NCI-H2196 (cell line): ENCODE results near the gene SSR1.

Experiments used
- DNase-seq: peaks from one replicate; lab custom pipeline; 2025; ENCODE audit not compliant: unreplicated experiment; lab: John Stamatoyannopoulos, UW

The SSR1 gene

DNA sequence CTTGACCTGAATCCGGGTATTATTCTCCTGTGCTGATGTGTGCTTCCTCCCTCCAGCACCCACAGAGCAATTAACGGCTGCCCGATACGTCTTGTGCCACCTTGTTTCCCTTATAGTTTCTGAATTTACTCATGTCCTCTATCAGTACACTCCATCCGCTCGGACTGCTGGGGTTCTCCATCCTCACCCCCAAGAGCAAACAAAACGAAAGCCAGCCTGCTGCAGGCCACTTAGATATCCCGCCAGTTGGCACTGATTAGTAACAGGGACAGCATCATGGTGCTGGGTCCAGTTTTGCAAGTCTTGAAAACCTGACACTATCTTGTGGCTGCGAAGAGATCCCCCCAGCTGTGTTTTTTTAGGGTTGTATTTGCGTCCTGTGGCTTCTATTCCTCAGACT lies 71.8 kb downstream of the SSR1 start:
- DNase-seq: no peak

DNA sequence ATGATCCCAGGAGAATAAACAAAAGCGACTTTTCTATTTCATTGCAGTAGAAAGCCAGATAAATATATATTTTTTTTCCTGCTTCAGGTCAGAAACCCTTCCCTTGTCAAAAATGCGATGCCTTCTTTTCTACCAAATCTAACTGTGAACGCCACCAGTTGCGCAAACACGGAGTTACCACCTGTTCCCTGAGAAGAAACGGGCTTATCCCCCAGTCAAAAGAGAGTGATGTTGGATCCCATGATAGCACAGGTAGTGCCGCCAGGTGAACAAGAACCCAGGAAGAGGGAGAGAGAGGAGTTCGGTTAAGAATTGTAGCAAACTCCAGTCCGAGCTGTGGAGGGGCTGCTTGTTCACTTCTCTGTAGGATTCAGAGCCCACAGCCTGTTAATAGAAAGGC lies 72.6 kb downstream of the SSR1 start:
- DNase-seq: no peak

DNA sequence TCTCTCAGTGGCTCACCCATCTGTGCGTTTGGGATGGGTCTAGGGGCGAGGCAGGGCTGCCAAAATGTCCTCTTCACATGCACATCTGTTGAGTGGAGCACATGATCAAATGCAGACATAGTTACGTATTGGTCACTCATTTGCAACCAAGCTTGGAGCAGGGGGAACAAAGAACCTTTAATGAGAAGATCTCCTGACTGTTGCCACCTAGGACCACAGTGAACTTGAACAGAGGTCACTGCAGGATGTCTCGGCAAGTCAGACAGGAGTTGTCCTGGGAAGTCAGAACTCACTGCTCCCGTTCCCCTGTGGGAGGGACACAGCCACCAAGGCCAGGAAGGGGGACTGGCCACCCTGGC lies 73.4 kb downstream of the SSR1 start:
- no peak for DNase-seq

DNA sequence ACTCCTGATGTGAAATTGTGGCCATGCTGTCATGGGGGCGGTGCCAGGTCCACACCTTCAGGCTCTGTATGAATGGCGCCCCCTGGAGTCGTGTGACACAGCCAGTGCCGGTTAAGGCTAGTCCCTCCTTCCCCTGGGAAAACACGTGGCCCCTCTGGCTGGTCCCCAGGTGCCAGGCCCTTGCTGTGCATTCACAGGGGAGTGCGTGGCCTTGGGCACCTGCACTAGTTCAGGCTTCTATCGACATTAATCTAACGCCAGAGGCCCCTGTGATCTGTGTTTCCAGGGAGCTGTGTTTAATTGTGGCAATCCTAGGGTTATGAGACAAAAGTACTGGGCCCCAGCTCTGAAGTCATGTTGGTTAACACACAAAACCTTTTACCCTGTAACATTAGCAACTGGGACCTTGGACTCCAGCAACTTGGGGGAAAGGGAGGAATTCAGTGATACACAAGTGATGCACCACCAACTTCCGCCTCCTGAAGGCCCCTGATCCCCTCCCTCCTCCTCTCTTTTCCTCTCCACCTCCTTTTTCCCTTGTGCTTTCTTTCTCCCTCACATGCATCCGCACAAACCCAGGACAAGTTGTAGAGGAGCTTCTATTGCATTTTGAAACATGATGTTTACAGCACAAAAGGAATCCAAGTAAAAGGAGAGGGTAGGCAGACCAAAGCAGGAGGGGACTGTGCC lies 74.0 kb downstream of the SSR1 start:
- peak; percentile 93 for DNase-seq

DNA sequence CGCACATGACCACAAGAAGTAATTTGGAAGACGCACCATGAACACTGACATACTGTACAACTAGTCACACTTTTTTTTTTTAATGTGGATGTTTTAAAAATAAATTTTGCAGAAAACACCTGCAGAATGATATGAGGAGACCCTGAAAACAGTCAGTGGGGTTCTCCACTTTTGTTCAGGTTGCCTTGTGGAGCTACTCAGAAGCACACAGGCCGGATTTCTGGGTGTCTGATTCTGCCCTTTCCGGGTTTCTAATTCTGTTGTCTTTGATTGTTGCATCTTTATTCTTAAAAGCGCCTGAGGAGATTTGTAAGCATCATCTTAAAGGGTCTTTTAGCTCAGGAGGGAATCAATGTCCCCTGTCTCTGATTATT lies 74.5 kb downstream of the SSR1 start:
- DNase-seq: no peak

DNA sequence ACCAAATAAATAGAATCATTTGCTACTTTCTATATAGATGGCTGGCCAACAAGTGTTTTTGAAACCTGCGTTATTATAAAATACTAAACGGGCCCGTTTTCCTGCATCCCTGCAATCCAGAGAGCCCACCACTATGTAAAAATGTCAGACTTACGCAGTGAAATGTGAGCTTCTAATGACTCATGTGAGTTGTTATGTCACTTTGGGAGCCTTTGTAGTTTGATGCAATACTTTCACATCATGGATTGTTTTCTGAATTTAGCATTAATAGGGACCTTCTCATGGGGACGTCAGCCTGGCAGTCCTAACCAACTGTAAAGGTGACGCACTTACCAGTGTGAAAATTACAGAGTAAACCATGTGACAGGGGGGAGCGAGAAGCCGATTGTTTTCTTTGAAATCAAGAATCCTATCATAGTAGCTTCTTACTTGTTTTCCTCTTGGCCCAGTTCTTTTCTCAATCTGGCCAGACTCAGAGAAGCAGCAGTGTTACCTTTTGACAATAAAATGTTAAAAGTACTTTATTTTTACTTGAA lies 75.3 kb downstream of the SSR1 start:
- no peak for DNase-seq

DNA sequence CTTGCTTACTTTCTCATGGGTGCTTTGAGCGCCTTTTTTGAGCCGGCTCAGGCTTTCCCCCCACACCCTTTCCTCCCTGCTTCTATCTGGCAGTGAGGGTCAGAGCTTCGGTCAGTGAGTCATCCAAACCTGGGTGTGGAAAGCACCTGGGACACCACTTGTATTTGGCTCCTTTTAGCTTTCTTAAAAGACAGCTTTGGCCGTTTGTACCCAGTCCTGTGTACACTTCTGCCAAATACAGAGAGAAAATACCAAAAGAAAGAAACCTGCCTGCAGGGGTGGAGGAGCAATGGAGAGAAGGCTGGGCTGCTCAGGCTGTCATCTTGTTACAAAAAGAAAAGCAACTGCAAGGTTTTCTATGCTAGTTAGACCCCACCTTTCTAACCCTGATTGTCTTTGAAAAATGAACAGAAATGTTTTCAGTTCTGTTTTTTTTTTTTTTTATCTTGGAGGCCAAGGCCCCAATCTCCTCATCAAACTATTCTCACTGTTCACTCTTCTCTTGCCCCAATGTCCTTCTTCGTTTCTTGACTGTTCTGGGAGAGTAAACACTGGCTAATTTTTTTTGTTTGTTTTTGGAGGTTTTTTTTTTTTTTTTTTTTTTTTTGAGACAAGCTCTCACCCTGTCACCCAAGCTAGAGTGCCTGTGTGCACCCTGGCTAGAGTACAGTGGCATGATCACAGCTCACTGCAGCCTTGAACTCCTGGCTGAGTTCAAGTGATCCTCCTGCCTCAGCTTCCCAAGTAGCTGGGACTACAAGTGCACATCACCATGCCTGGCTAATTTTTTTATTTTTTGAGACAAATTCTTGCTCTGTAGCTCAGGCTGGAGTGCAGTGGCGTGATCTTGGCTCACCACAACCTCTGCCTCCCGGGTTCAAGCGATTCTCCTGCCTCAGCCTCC lies 76.4 kb downstream of the SSR1 start:
- peak; percentile 36 for DNase-seq

DNA sequence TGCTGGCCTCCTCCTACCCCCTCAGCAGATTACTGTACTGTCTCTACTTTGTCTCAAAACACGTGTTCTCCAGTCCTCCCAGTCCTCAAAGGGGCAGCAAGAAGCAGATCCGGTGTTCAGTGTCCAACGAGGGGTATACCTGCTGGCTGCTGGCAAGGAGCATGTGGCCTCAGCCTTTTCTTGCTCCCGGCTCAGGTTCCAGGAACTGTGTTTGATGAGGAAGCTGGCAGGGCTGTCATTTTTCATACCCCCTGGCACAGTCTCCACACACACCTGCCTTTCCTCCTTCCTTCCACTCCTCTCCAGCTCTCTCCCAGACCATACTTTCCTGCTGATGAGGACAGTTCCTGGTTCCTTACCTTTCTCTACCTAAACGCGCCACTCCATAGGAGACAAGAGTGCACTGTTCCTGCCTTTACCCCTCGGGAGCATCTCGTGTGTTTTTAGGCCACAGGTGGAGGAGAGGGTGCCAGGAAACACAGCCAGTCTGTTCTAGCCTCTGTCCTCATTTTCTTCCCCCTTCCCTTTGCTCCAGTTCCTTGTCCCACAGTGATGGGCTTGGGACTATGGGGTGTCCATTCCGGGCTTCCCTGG lies 77.2 kb downstream of the SSR1 start:
- DNase-seq: peak; percentile 78

DNA sequence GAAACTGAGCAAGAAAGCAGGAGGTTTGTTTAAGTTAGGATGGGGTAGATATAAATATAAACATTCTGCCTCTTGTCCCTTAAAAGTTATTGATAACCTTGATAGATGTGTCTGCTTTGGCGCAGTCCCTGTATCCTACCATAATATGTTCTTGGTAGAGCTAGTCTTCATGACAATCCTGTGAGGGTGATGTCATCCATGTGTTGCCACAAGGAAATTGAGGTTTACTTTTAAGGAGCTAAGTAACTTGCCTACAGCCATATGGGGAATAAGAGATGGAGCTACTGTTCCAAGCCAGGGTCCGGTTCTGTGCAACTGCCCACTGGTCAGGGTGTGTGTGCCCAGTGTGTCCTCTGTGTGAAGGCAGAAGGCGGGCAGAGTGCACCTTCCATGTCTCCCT lies 78.5 kb downstream of the SSR1 start:
- no peak for DNase-seq

DNA sequence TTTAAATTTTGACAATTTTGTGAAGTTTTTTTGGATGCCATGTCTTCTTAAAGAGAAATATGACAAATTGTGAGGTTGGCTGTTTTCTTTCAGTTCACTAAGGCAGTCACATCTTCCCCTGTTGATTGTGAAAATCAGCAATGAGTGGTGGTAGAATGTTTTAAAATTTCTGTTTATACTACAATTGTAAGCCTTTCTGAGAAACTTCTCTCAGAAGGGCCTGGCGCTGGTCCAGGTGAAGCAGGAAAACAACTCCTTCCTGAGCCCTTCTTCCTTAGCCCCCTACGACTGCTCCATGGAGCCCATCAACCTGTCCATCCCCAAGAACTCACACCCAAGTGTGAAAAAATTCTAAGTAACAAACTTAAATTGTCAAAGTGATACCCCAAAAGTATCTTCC lies 80.6 kb downstream of the SSR1 start:
- no peak for DNase-seq

DNA sequence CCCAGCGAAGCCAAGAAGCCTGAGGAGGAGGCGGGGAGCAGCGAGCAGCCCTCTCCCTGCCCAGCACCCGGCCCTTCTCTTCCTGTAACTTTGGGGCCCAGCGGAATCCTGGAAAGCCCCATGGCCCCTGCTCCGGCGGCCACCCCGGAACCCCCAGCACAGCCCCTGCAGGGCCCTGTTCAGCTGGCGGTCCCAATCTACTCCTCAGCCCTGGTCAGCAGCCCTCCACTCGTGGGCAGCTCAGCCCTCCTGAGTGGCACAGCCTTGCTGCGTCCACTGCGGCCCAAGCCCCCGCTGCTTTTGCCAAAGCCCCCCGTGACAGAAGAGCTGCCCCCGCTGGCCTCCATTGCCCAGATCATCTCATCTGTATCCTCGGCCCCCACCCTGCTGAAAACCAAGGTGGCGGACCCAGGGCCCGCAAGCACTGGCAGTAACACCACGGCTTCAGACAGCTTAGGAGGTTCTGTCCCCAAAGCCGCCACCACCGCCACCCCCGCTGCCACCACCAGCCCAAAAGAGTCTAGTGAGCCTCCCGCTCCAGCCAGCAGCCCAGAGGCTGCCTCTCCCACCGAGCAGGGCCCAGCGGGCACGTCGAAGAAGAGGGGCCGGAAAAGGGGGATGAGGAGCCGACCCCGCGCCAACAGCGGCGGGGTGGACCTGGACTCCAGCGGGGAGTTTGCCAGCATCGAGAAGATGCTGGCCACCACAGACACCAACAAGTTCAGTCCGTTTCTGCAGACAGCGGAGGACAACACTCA lies 81.9 kb downstream of the SSR1 start:
- DNase-seq: no peak

DNA sequence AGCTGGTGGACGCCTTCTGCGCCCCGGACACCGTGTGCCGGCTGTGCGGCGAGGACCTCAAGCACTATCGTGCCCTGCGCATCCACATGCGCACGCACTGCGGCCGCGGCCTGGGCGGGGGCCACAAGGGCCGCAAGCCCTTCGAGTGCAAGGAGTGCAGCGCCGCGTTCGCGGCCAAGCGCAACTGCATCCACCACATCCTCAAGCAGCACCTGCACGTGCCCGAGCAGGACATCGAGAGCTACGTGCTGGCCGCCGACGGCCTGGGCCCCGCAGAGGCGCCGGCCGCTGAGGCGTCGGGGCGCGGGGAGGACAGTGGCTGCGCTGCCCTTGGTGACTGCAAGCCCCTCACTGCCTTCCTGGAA lies 82.7 kb downstream of the SSR1 start:
- no peak for DNase-seq

DNA sequence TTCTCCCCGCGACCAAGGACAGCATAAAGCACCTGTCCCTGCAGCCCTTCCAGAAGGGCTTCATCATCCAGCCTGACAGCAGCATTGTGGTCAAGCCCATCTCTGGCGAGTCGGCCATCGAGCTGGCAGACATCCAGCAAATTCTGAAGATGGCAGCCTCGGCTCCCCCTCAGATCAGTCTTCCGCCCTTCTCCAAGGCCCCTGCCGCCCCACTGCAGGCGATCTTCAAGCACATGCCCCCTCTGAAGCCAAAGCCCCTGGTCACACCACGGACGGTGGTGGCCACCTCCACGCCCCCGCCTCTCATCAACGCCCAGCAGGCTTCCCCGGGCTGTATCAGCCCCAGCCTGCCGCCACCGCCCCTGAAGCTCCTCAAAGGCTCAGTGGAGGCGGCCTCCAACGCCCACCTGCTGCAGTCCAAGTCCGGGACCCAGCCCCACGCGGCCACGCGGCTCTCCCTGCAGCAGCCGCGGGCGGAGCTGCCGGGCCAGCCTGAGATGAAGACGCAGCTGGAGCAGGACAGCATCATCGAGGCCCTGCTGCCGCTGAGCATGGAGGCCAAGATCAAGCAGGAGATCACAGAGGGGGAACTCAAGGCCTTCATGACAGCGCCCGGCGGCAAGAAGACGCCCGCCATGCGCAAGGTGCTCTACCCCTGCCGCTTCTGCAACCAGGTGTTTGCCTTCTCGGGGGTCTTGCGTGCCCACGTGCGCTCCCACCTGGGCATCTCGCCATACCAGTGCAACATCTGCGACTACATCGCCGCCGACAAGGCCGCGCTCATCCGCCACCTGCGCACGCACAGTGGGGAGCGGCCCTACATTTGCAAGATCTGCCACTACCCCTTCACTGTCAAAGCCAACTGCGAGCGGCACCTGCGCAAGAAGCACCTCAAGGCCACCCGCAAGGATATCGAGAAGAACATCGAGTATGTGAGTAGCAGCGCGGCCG lies 83.3 kb downstream of the SSR1 start:
- no peak for DNase-seq

DNA sequence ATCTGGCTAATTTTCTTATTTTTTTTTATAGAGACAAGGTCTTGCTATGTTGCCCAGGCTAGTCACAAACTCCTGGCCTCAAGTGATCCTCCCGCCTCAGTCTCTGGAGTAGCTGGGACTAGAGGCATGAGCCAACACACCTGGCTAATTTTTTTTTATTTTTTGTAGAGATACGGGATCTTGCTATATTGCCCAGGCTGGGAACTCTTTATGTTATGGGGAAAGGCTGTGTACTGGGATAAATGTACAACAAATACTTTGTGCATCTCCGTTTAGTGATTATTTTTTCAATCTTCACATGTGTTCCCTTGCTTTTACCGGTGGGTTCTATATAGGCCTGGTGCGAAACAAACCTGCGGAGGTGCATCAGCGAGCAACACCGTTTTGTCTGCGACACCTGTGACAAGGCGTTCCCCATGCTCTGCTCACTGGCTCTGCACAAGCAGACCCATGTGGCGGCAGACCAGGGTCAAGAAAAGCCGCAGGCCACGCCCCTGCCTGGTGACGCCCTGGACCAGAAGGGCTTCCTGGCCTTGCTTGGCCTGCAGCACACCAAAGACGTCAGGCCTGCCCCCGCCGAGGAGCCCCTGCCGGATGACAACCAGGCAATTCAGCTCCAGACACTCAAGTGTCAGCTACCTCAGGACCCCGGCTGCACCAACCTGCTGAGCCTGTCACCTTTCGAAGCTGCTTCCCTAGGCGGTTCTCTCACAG lies 84.2 kb downstream of the SSR1 start:
- DNase-seq: no peak

DNA sequence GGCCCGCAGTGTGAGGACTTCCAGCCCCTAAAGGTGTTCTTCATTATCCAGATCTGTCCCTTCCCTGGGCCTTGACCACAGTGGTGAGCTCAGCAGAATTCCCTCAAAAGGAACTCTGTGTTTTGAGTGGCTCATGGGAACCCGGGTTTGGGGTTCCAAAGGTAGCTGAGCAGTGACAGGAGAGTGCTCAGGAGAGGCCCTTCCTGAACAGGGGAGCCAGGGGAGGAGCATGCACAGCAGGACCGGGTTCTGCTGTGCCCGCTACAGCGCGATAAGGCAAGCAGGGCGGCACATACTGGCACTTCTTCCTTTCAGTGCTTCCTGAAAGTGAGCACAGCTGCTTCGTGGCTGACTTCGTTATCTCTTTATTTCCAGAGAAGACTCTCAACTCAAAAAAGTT lies 88.3 kb downstream of the SSR1 start:
- DNase-seq: no peak

DNA sequence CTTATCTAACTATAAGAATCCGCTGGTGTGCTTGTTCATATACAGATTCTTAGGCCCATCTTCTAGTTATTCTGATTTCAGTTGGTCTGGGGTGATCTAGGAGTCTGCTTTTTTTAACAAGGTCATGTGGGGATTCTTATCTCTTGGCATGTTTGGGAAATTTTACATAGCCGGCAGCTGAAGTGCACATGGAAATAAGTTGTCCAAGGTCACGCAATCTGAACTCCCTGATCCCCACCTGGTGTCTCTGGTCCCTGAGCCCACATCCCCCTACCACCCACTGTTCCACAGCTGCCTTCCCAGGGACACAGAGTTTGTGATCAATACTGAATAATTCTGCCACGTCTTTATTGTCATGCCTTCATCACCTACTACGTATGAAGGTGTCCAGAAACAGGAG lies 90.8 kb downstream of the SSR1 start:
- DNase-seq: no peak

DNA sequence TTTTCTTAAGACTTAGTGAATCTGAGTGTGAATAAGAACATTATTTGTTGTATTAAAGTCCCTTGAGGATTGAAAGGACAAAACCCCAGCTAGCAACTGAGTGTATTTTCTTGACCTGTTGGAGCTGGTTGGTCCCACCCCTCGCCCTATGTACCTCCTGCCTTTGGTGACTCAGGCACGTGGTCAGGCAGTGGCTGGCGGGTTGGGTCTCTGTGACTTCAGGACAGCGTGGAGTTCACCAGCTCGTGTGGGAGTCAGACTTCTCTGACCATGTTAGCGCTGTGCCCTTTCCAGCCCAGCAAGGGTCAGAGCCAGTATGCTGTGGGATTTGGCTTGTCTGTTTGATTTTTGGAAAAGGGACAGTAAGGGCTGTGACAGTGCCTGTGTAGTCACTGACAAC lies 93.7 kb downstream of the SSR1 start:
- no peak for DNase-seq

DNA sequence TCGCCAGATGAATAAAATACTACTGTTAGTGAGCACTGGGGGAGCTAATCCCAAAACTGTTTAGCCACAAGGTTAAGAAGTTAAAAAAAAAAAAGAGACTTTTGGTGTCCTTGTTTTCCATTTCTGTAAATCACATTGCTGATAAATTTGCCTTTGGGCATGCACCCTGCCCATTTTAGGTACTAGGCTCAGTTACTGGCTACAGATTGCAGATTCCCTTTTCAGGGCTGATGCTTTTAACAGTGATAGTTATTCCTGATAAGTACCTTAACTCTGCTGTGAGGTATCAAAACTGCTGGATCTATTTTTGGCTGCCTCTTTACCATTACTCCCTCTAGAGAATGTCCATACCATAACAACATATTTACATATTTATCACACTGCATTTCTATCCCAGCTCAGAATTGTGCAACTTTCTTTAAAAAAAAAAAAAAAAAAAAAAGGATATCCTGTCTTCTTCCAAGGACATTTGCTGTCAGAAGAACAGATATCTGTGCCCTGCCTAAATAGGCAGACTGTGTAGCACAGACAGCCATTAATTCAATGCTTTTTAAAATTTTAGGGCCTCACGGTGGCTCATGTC lies 94.5 kb downstream of the SSR1 start:
- DNase-seq: no peak
